PC-9 (cell line): ENCODE data around the gene AP2S1. TPM values are rescaled to one million over a fixed set of nuclear protein-coding genes. Genes with fewer than 3 reads are reported as not detected.

ENCODE experiments used
- BruUV-seq: library from RNA; stranded (reverse); fragments of 400-500 nt; replicated peaks from 2 replicates; lab custom pipeline; 2021; lab: Mats Ljungman, UMichigan
- CTCF ChIA-PET: fragments of 300-600 bp; sonication (Branson Sonifier 250); formaldehyde crosslinking; loops from one replicate; lab custom pipeline; 2022; ENCODE audit warnings: antibody characterized with exemption; lab: Charles Lee
- POLR2A ChIA-PET: fragments of 300-600 bp; sonication (Branson Sonifier 250); formaldehyde crosslinking; loops from one replicate; lab custom pipeline; 2022; ENCODE audit warnings: antibody characterized with exemption; ENCODE audit not compliant: unreplicated experiment; lab: Charles Lee
- DNase-seq, 2 experiments: peaks; one replicate each; pipeline versions ENCODE4 v3.0.0 to v3.0.0-alpha.2; 2015 to 2022; ENCODE audit warnings: mixed read lengths in 1 of 2
- H2AFZ ChIP-seq: fragments of 200-600 bp; sonication (generic); 2 replicates; pipeline ENCODE4 v1.8.1; 2017; ENCODE audit warnings: antibody characterized with exemption
- H3F3A ChIP-seq: fragments of 200-600 bp; sonication (generic); 2 replicates; pipeline ENCODE4 v1.8.1; 2017; ENCODE audit warnings: antibody characterized with exemption, mild to moderate bottlenecking, low read depth; ENCODE audit not compliant: insufficient read depth
- H3K27ac ChIP-seq: fragments of 200-600 bp; sonication (generic); 2 replicates; pipeline ENCODE4 v1.6.1; 2016; ENCODE audit warnings: mixed run types
- H3K27me3 ChIP-seq: fragments of 200-600 bp; sonication (generic); 2 replicates; pipeline ENCODE4 v1.6.1; 2016; ENCODE audit warnings: low read depth, mixed run types; ENCODE audit not compliant: insufficient read depth
- H3K36me3 ChIP-seq: fragments of 200-600 bp; sonication (generic); 2 replicates; pipeline ENCODE4 v1.6.1; 2016; ENCODE audit warnings: low read depth, mixed run types
- H3K4me1 ChIP-seq: fragments of 200-600 bp; sonication (generic); replicated peaks from 2 replicates; pipeline ENCODE4 v1.6.1; 2016; ENCODE audit warnings: mixed run types; ENCODE audit not compliant: insufficient read depth
- H3K4me2 ChIP-seq: fragments of 200-600 bp; sonication (generic); 2 replicates; pipeline ENCODE4 v1.6.1; 2017; ENCODE audit warnings: mixed run types
- H3K4me3 ChIP-seq: fragments of 200-600 bp; sonication (generic); 2 replicates; pipeline ENCODE4 v1.6.1; 2016; ENCODE audit warnings: mixed run types
- H3K79me2 ChIP-seq: fragments of 200-600 bp; sonication (generic); 2 replicates; pipeline ENCODE4 v1.6.1; 2017; ENCODE audit warnings: low read depth, mixed run types
- H3K9me2 ChIP-seq: fragments of 200-600 bp; sonication (generic); 2 replicates; pipeline ENCODE4 v1.8.1; 2017; ENCODE audit warnings: mild to moderate bottlenecking; ENCODE audit not compliant: insufficient read depth
- H3K9me3 ChIP-seq: fragments of 200-600 bp; sonication (generic); 2 replicates; pipeline ENCODE4 v1.8.1; 2016; ENCODE audit warnings: low read depth; ENCODE audit not compliant: insufficient read depth
- H4K20me1 ChIP-seq: fragments of 200-600 bp; sonication (generic); 2 replicates; pipeline ENCODE4 v1.8.1; 2017; ENCODE audit not compliant: insufficient read depth
- CTCF ChIP-seq: fragments of 200-600 bp; sonication (generic); conservative IDR thresholded peaks from 2 replicates; pipeline ENCODE4 v1.6.1; 2017; ENCODE audit warnings: mixed run types, antibody characterized with exemption, mild to moderate bottlenecking, moderate library complexity
- EZH2 ChIP-seq: fragments of 200-600 bp; sonication (generic); IDR thresholded peaks from 2 replicates; pipeline ENCODE4 v1.8.0; 2017; ENCODE audit warnings: antibody characterized with exemption, low read depth
- intact Hi-C: fragments of 100-400 bp; cut with micrococcal nuclease; formaldehyde crosslinking; loops from one replicate; pipeline ENCODE4 v1.10.0; 2022; ENCODE audit not compliant: unreplicated experiment
- total RNA-seq: library from RNA; stranded (reverse); gene quantifications from 2 replicates; pipeline ENCODE4 v1.2.3, GENCODE V29; 2021

AP2S1 gene
- total RNA-seq, 1 experiment from 2014 or later = 332 TPM

- intact Hi-C loops = no loop called here
- ChIA-PET CTCF (interaction anchor here (0.7 to 0.9 kb wide), 2 partner anchors 15 to 41 kb away, joined by 6 to 17 read pairs; no protein-coding TSS in a partner anchor), POLR2A (no interaction called here)
Measured at GRCh38 chr19:46845959-46846459, 4.6 kb downstream of the AP2S1 start.

GRCh38 chr19:46844067-46844489 is 6.6 kb downstream of the AP2S1 start:
- no peaks in the 10 kb centered on the region for H3K9me2 ChIP-seq
- no peak for DNase-seq
- peaks cover 26% of the 10 kb centered on the region for H3K4me1 ChIP-seq
- no peak overlapping the region for H3K4me3 ChIP-seq
- peaks cover 45% of the 10 kb centered on the region for H3K79me2 ChIP-seq
- H3K36me3 ChIP-seq = peaks cover 27% of the 10 kb centered on the region
- ChIA-PET CTCF (no interaction called here), POLR2A (no interaction called here)
- H3K27ac ChIP-seq = no peak overlapping the region
- H2AFZ ChIP-seq = no peak overlapping the region
- no TSS peak for BruUV-seq
- no peaks in the 10 kb centered on the region for H3K9me3 ChIP-seq
- TF ChIP-seq EZH2 (no peak), CTCF (no peak)
- no peak overlapping the region for H3K4me2 ChIP-seq
- H4K20me1 ChIP-seq = peaks cover 46% of the 10 kb centered on the region
- H3F3A ChIP-seq = peaks cover 60% of the 10 kb centered on the region
- H3K27me3 ChIP-seq = no peaks in the 10 kb centered on the region
- intact Hi-C loops = no loop called here

More at GRCh38 chr19:46845959-46846459, 4.6 kb downstream of the AP2S1 start:
- no TSS peak for BruUV-seq
- Histone ChIP-seq H3K27ac (no peak overlapping the region), H3K27me3 (no peaks in the 10 kb centered on the region), H3K4me2 (no peak overlapping the region), H3K4me3 (no peak overlapping the region), H3K9me3 (no peaks in the 10 kb centered on the region), H4K20me1 (peaks cover 35% of the 10 kb centered on the region), H3K36me3 (peaks cover 27% of the 10 kb centered on the region), H3K79me2 (peaks cover 55% of the 10 kb centered on the region), H3K9me2 (no peaks in the 10 kb centered on the region), H2AFZ (no peak overlapping the region), H3K4me1 (peaks cover 23% of the 10 kb centered on the region), H3F3A (peaks cover 60% of the 10 kb centered on the region)
- TF ChIP-seq EZH2 = no peak
- no peak for TF ChIP-seq CTCF
- DNase-seq = no peak

GRCh38 chr19:46842791-46843190 is 7.9 kb downstream of the AP2S1 start:
- POLR2A ChIA-PET = no interaction called here
- H3K27ac ChIP-seq = no peak overlapping the region
- CTCF ChIA-PET = no interaction called here

More at GRCh38 chr19:46842791-46843190, 7.9 kb downstream of the AP2S1 start:
- H3K27me3 ChIP-seq = no peaks in the 10 kb centered on the region
- H3K9me2 ChIP-seq = no peaks in the 10 kb centered on the region
- no peak overlapping the region for H2AFZ ChIP-seq
- H3K4me3 ChIP-seq = no peak overlapping the region
- H3F3A ChIP-seq = peaks cover 49% of the 10 kb centered on the region
- peaks cover 27% of the 10 kb centered on the region for H3K36me3 ChIP-seq
- no peak for TF ChIP-seq CTCF
- TF ChIP-seq EZH2 = no peak
- H3K79me2 ChIP-seq = peaks cover 32% of the 10 kb centered on the region
- H3K4me1 ChIP-seq = peaks cover 19% of the 10 kb centered on the region
- no TSS peak for BruUV-seq
- peaks cover 34% of the 10 kb centered on the region for H4K20me1 ChIP-seq
- intact Hi-C loops = no loop called here
- H3K9me3 ChIP-seq = no peaks in the 10 kb centered on the region
- DNase-seq = no peak
- no peak overlapping the region for H3K4me2 ChIP-seq
